Measurements from ENCODE around the gene CRBN. TPM values are rescaled to one million over a fixed set of nuclear protein-coding genes. Genes with fewer than 3 reads are reported as not detected.
A peak's percentile ranks its signal among the peaks of the same experiment; 100 is the strongest.

The CRBN gene
- total RNA-seq, 1 experiment from 2014 or later = 42.1 TPM

GRCh38 chr3:3178498-3179328, 778 bp downstream of the CRBN start:
- intact Hi-C loops (cut with micrococcal nuclease; ENCODE audit: unreplicated experiment) = loop anchor here (10.0 kb wide), 1 partner anchor 414 kb away; no protein-coding TSS in a partner anchor
- CTCF ChIA-PET = no interaction called here
- BruUV-seq (replicated peaks) = TSS peak; percentile 62
- peak overlapping the region; percentile 100 for H3K4me3 ChIP-seq (ENCODE audit: low read depth, low read length)
- POLR2A ChIA-PET = no interaction called here
- H3K4me1 ChIP-seq = peaks cover 9% of the 10 kb centered on the region
- no peaks in the 10 kb centered on the region; the same call in 1 of the 2 replicates for H3K27me3 ChIP-seq (replicated peaks; ENCODE audit: control insufficient read depth, insufficient read depth, low read length)
- TF ChIP-seq, protein P1, sequence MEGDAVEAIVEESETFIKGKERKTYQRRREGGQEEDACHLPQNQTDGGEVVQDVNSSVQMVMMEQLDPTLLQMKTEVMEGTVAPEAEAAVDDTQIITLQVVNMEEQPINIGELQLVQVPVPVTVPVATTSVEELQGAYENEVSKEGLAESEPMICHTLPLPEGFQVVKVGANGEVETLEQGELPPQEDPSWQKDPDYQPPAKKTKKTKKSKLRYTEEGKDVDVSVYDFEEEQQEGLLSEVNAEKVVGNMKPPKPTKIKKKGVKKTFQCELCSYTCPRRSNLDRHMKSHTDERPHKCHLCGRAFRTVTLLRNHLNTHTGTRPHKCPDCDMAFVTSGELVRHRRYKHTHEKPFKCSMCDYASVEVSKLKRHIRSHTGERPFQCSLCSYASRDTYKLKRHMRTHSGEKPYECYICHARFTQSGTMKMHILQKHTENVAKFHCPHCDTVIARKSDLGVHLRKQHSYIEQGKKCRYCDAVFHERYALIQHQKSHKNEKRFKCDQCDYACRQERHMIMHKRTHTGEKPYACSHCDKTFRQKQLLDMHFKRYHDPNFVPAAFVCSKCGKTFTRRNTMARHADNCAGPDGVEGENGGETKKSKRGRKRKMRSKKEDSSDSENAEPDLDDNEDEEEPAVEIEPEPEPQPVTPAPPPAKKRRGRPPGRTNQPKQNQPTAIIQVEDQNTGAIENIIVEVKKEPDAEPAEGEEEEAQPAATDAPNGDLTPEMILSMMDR (IDR thresholded peaks at IDR 0.05; ENCODE audit: insufficient read depth in 1 of 2, low read depth in 1 of 2, low read length in 1 of 2, severe bottlenecking in 1 of 2, unreplicated experiment in 1 of 2) = no peak
- Mint-ChIP-seq H3K4me1 (ENCODE audit: low read depth, unreplicated experiment) (peaks cover 13% of the 10 kb centered on the region), H3K9me3 (ENCODE audit: unreplicated experiment) (no peaks in the 10 kb centered on the region), H3K27ac (ENCODE audit: unreplicated experiment) (peak overlapping the region; percentile 45), H3K27me3 (ENCODE audit: insufficient read depth, unreplicated experiment) (peaks cover 4% of the 10 kb centered on the region), H3K4me3 (ENCODE audit: unreplicated experiment) (peak overlapping the region; percentile 83), H3K36me3 (ENCODE audit: insufficient read depth, unreplicated experiment) (peaks cover 8% of the 10 kb centered on the region)
- H3K9me3 ChIP-seq = no peaks in the 10 kb centered on the region
- DNase-seq = no peak
- H3K36me3 ChIP-seq (ENCODE audit: control insufficient read depth, insufficient read depth, low read length) = peaks cover 2% of the 10 kb centered on the region

DNA sequence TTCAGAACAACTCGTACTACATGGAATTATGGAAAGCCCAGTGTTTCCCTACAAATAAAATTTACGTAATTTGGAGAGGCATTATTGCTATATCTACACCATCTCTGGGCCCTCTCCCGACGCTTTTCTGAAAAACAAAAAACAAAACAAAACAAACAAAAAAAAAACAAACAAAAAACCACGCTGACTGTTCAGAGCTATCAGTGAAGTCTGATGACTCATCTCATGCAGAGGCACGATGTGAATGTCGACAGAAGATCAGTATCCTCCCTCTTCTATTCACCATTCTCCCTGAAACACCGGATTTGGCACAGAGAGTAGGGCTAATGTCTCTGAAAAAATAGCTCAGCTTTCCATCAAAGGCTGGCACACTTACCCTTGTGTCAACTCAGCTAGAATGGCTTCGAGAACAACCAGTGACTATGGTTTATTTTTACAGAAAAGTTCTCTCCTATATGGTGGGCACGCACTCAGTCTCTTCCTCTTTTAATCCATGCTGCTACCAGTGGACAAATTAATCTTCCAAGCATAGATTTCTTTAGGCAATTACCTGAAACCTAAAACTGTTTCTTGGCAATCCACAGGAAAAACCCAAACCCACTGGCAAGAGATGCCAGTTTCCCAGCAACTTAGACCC, 1.5 kb downstream of the CRBN start:
- Histone ChIP-seq H3K9me3 (no peaks in the 10 kb centered on the region), H3K27me3 (replicated peaks; ENCODE audit: control insufficient read depth, insufficient read depth, low read length) (no peaks in the 10 kb centered on the region; the same call in 1 of the 2 replicates), H3K4me3 (ENCODE audit: low read depth, low read length) (peak overlapping the region; percentile 100), H3K36me3 (ENCODE audit: control insufficient read depth, insufficient read depth, low read length) (peaks cover 2% of the 10 kb centered on the region), H3K4me1 (peaks cover 9% of the 10 kb centered on the region)
- DNase-seq = no peak
- Mint-ChIP-seq H3K27me3 (ENCODE audit: insufficient read depth, unreplicated experiment) (peaks cover 4% of the 10 kb centered on the region), H3K36me3 (ENCODE audit: insufficient read depth, unreplicated experiment) (peaks cover 15% of the 10 kb centered on the region), H3K4me3 (ENCODE audit: unreplicated experiment) (peak overlapping the region; percentile 83), H3K9me3 (ENCODE audit: unreplicated experiment) (no peaks in the 10 kb centered on the region), H3K27ac (ENCODE audit: unreplicated experiment) (no peak overlapping the region), H3K4me1 (ENCODE audit: low read depth, unreplicated experiment) (peaks cover 13% of the 10 kb centered on the region)
- TF ChIP-seq, protein P1 (IDR thresholded peaks at IDR 0.05; ENCODE audit: insufficient read depth in 1 of 2, low read depth in 1 of 2, low read length in 1 of 2, severe bottlenecking in 1 of 2, unreplicated experiment in 1 of 2) = no peak
- POLR2A ChIA-PET = no interaction called here
- CTCF ChIA-PET = no interaction called here
- BruUV-seq (replicated peaks) = no TSS peak
- intact Hi-C loops (cut with micrococcal nuclease; ENCODE audit: unreplicated experiment) = loop anchor here (10.0 kb wide), 1 partner anchor 413 kb away; no protein-coding TSS in a partner anchor

DNA sequence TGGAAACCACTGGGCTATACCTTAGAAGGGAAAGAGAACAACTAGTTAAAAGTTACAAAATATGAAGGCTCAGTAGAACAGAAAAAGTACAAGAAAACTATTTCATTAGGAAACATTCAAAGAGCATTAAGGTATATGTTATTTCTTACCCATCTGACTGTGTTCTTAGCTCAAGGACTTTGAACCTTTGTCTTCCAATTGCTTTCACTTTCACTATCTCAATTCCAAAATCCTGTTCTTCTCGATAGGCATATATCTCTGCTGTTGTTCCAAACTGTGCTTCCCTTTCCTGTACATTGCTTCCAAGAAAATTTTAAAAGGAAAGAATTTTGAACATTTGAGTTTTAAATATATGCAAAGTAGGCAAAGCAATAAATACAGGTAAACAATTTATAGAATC, 6.9 kb downstream of the CRBN start:
- Mint-ChIP-seq H3K27ac (ENCODE audit: unreplicated experiment) (no peak overlapping the region), H3K36me3 (ENCODE audit: insufficient read depth, unreplicated experiment) (peaks cover 31% of the 10 kb centered on the region), H3K4me1 (ENCODE audit: low read depth, unreplicated experiment) (peaks cover under 1% of the 10 kb centered on the region), H3K27me3 (ENCODE audit: insufficient read depth, unreplicated experiment) (no peaks in the 10 kb centered on the region), H3K4me3 (ENCODE audit: unreplicated experiment) (no peak overlapping the region), H3K9me3 (ENCODE audit: unreplicated experiment) (no peaks in the 10 kb centered on the region)
- DNase-seq = no peak
- Histone ChIP-seq H3K4me3 (ENCODE audit: low read depth, low read length) (no peak overlapping the region), H3K27me3 (replicated peaks; ENCODE audit: control insufficient read depth, insufficient read depth, low read length) (no peaks in the 10 kb centered on the region), H3K4me1 (peaks cover 2% of the 10 kb centered on the region; the same call in 1 of the 2 replicates), H3K36me3 (ENCODE audit: control insufficient read depth, insufficient read depth, low read length) (peaks cover 2% of the 10 kb centered on the region), H3K9me3 (no peaks in the 10 kb centered on the region)
- ChIA-PET POLR2A (no interaction called here), CTCF (no interaction called here)
- intact Hi-C loops (cut with micrococcal nuclease; ENCODE audit: unreplicated experiment) = loop anchor here (10.0 kb wide), 1 partner anchor 408 kb away; no protein-coding TSS in a partner anchor
- TF ChIP-seq, protein P1 (IDR thresholded peaks at IDR 0.05; ENCODE audit: insufficient read depth in 1 of 2, low read depth in 1 of 2, low read length in 1 of 2, severe bottlenecking in 1 of 2, unreplicated experiment in 1 of 2) = no peak
- no TSS peak for BruUV-seq (replicated peaks)
